Renal pelvis (tissue), 4 donors: Measurements from ENCODE around the gene EEF1AKMT2. TPM values are rescaled to one million over a fixed set of nuclear protein-coding genes. Genes with fewer than 3 reads are reported as not detected.
"Not testable (repeated sequence)": the region's sequence is repeated elsewhere in the genome, so short reads cannot be mapped to it uniquely, and the experiment has no call there.

Experiments
- DNase-seq: peaks from one replicate; pipeline ENCODE4 v3.0.0-alpha.2; 2013
- polyA plus RNA-seq, 3 donors: library from polyadenylated mRNA; unstranded; fragments of 120-200 nt; gene quantifications; one replicate each; pipeline ENCODE4 v1.2.1, GENCODE V29; 2013; ENCODE audit not compliant: insufficient read length in 3 of 3

EEF1AKMT2 gene
- polyA plus RNA-seq, 3 donors = 30.9 to 33.0 (median 31.3) TPM

DNA sequence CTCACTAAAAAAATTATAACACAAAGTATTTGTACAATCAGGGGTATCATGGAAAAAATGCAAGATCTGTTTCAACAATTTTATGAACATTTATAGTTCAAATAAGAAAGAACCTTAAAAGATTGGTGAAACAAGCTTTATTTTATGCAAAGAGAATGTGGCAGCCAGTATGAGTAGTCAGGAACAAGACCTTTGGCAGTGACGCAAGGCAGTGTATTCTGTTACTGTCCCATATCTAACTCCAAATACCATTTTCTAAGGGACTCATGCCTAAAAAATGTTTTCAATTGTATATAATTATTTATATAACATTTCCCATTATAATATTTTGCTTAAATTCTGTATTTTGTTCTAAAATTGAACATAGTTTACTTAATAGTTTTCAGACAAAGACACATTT, 28.4 kb downstream of the EEF1AKMT2 start:
- no peak for DNase-seq

GRCh38 chr10:124762281-124762680, 29.4 kb downstream of the EEF1AKMT2 start:
- no peak for DNase-seq

DNA sequence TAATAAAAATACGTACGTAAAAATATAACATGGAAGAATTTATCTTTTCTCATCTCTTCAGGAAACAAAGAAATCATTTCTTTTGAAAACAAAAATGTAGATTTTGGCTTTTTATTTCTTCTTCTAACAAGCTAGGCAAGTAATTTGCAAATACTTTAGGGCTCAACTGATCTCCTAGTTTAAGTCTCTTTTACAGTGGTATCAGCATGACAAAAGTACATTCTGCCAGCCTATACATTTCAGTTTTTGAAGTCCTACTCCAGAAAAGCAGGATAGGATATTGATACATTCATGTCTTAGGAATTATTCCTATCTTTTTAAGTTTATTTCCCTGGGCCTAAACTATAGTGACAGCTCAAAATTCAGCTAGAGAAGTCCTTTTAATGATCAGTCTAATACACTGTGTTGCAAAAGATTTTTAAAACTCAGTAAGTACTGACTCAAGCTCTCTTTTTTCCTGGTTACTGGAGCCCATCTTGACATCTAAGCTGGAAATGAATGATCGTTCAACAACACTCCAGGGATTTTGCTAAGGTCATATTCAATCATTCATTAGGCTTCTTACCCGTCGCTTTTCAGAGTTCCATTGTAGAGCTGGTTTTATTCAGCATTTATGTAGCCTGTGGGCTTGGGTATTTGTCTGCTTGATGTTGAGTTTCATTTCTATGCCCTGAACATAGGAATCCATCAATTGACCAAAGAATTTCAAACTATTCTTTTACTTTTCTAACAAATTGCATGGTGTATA, 35.4 kb downstream of the EEF1AKMT2 start:
- no peak for DNase-seq

DNA sequence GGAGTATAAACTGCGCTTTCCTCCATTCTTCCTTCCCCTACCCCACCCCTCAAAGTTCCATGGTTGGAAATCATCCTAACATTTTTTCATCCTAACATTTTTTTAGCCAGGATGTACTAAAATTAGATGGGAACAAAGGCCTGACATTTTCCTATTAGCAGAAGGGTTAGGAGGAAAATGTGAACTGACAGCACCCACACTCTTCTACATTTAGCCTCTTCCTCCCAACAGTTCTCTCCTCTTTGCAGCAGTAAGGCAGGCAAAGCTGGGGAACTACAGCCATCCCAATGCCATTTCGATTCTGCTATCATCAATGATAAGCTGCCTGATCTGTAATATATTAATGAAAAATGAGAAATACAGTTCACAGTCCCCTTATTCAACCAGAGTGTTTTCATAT, 36.1 kb downstream of the EEF1AKMT2 start:
- DNase-seq = no peak

- DNase-seq = no peak
Measured at GRCh38 chr10:124754227-124754626, 37.5 kb downstream of the EEF1AKMT2 start.

DNA sequence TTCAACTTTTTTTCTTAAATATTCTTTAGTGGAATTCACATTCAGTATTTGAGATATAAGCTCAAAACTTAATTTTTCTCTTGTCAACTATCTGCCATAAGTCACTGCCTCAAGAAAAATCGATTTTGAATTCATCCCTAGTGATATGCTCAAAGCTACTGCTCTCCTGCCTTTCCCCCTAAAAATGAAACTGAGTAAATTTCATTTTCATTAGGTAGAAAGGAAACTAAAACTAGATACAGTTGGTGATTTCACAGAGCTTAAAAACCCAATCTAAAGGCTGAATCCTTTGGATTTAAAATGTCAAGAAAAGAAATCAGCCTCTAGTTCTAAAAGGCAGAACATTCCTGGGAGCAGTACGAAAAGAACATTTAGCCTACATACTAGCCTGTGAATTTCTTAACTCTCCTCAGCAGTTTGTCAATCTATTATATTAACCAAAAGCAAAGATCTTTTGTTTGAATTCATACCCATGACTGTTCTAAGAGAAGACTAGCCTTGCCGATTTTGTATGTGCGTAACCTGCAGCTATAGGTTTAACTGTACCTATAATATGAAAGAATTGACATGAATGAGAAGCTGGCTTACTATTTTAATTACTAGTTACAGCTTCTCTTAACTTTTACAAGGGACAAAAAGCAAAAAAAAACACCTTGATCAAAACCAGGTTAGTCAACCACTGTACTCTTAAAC, 42.6 kb downstream of the EEF1AKMT2 start:
- no peak for DNase-seq

DNA sequence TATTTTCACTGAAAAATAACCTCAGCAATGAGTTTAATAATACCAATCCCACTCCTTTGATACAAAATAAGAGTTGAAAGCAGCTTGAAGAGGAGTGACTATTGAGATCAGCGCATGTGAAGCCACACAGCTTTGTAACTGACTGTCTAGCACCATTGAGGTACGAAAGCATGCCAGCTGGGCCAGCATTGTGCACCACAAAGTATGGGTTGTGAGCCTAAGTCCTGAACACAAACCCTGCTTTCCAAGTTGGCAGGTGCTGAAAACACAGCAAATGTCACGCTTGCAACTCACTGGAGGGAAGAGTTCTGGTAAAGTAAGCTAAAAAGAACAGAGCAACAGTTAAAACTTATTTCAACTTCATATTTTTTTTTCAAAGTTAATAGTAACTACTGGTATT, 43.5 kb downstream of the EEF1AKMT2 start:
- DNase-seq = no peak

DNA sequence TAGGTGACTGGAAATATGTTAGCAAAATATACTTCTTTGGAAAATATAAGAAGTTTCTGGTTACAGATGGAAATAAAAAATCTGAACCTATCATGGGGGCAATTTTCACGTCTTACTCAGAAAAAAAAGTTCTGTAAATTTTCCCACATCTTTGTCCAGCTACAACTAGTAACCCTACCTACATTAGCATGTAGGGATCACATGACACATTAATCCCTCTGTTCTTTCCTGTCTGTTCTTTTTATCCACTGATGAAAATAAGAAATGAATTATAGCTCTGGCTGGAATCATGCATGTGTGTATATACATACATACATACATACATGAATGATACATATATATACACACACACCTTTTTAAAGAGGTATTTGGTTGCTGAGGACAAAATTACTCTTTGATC, 43.9 kb downstream of the EEF1AKMT2 start:
- DNase-seq = no peak

DNA sequence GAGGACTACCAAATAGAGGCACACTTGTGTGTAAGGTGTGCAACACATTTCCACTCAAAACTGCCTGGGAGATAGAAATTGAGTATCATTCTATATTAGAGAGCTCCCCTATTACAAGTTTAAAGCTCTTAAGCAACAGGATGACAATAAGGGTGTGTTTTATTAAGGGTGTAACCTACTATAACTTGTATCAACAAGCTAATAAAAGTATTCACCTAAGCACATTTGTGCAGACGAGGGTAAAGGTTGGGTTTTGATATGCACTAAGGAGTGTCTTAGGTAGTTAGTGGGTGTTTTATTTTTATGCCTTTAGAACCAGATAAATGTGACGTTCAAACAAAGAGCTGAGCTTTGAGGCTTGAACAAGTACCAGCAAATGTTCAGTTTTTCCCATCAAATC, 44.7 kb downstream of the EEF1AKMT2 start:
- DNase-seq = no peak

- not testable (repeated sequence) for DNase-seq
Measured at GRCh38 chr10:124746447-124746846, 45.2 kb downstream of the EEF1AKMT2 start.

DNA sequence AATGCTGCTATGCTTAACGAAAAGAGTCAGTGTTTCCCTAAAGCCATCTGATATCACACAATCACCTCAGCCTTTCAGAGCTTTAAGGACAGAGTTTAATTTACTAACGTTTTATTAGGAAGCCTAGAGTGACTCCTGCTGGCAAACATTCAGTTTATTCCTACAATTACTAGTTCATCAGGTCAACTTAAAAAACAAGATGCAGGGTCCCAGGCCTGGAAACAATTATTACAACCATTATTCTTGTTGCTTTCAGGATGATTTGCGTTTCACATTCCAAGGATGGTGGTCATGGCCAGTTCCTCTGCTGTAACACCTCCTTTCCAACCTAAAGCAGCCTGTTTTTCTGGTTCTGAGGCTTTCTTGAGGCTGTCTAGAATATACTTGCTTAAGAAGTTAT, 46.0 kb downstream of the EEF1AKMT2 start:
- peak; percentile 76 for DNase-seq

DNA sequence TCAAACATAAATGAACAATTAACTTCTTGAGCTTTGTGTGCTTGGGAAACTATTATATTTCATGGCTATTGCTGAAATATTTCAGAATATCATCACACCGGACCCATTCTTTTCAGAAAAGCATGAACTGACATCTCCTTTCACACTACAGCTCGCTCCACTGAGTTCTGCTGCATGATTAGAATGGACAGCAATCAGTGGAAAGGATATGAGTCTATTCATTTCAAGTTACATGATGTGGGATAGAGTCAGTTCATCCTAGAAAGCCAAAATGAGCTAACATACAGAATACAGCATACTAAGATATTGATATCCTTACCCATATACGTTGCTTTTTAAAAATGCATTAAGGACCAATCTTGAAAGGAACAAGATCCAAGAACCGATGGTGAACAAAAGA, 46.4 kb downstream of the EEF1AKMT2 start:
- no peak for DNase-seq

- DNase-seq = peak; percentile 82
Measured at GRCh38 chr10:124744102-124745050, 47.3 kb downstream of the EEF1AKMT2 start, which contains the start of gene FAM53B. Gene FAM53B (minus strand): TSS chr10:124744378. CDS start chr10:124706713, 37,665 bp downstream.

- no peak for DNase-seq
Measured at GRCh38 chr10:124743191-124744101, 48.2 kb downstream of the EEF1AKMT2 start.

DNA sequence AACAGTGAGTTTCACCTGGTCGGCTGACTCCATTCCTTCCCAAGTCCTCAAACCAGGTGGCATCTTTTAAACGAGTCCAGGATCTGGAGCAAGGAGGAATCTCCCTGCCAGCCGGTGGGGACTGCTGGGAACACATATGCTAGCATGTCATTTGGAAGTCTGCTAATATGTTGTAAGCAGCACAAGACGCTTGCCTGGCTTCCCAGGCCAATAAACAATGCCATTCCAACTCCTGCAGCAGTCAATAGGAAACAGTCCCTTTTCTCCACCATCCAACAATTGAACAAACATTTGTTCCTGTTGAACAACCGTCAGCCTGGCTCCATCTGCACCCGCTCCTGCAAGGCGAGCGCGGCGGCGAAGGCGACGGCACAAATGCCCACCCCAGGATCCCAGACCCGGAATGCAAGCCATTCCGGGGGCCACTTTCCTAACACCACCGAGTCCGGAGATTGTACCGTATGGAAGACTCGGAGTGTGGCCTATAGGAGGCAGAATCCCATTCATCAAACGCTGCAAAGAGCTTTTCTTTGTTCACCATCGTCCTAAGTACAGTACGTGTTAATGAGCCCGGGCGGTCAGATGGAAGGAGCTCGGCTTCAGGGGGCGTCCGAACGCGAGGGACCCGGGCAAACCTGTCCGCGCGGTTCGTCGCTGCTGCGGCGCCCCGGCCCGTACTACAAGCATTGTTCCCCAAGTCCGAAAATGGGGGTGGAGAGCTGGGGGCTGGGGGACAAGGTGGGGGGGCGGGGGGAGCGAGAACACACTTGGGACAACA, 49.1 kb downstream of the EEF1AKMT2 start:
- DNase-seq = no peak

- no peak for DNase-seq
Measured at GRCh38 chr10:124741922-124742412, 49.7 kb downstream of the EEF1AKMT2 start.

- DNase-seq = peak; percentile 91
Measured at GRCh38 chr10:124741281-124741921, 50.3 kb downstream of the EEF1AKMT2 start.

GRCh38 chr10:124740369-124741280, 51.1 kb downstream of the EEF1AKMT2 start:
- no peak for DNase-seq
